ENCODE measurements around the gene GLIPR2. TPM values are rescaled to one million over a fixed set of nuclear protein-coding genes. Genes with fewer than 3 reads are reported as not detected.

Gene GLIPR2
- total and polyA plus RNA-seq, 9 donors: 8.3 to 34.6 (median 16.0) TPM

GRCh38 chr9:36210722-36211121 lies 74.2 kb downstream of the GLIPR2 start:
- 33 to 50% (median 41%) methylated on average over 8 of the region's 8 CpGs for WGBS, 3 donors
- intact Hi-C loops (cut with DNase I): no loop called here
- no peak overlapping the region for H3K27ac ChIP-seq

GRCh38 chr9:36211510-36211909 lies 75.0 kb downstream of the GLIPR2 start:
- Histone ChIP-seq H3K27me3 (no peaks in the 10 kb centered on the region), H3K27ac (no peak overlapping the region), H3K4me1 (ENCODE audit: insufficient read depth) (peaks cover 25% of the 10 kb centered on the region), H3K36me3 (no peaks in the 10 kb centered on the region), H3K4me3 (no peak overlapping the region), H3K9me3 (no peaks in the 10 kb centered on the region)
- TF ChIP-seq EP300 (IDR thresholded peaks at IDR 0.05) (no peak), CTCF (IDR thresholded peaks at IDR 0.05) (no peak), POLR2A (IDR thresholded peaks at IDR 0.05) (no peak)
- 83 to 89% (median 87%) methylated on average over 7 of the region's 7 CpGs for WGBS, 3 donors
- intact Hi-C loops (cut with DNase I): no loop called here
- no peak for DNase-seq

More at GRCh38 chr9:36210722-36211121, 74.2 kb downstream of the GLIPR2 start:
- no peaks in the 10 kb centered on the region for H3K36me3 ChIP-seq
- no peaks in the 10 kb centered on the region for H3K9me3 ChIP-seq
- no peaks in the 10 kb centered on the region for H3K27me3 ChIP-seq
- TF ChIP-seq POLR2A (IDR thresholded peaks at IDR 0.05) (no peak), EP300 (IDR thresholded peaks at IDR 0.05) (no peak), CTCF (IDR thresholded peaks at IDR 0.05) (no peak)
- DNase-seq: no peak
- no peak overlapping the region for H3K4me3 ChIP-seq
- H3K4me1 ChIP-seq (ENCODE audit: insufficient read depth): peaks cover 25% of the 10 kb centered on the region

GRCh38 chr9:36213387-36213786 lies 76.9 kb downstream of the GLIPR2 start:
- H3K27me3 ChIP-seq: no peaks in the 10 kb centered on the region
- DNase-seq: no peak
- H3K27ac ChIP-seq: peak overlapping the region in 1 of 2 donors; percentile 36
- H3K4me1 ChIP-seq (ENCODE audit: insufficient read depth): peaks cover 14% of the 10 kb centered on the region
- TF ChIP-seq POLR2A (IDR thresholded peaks at IDR 0.05) (no peak), EP300 (IDR thresholded peaks at IDR 0.05) (no peak), CTCF (IDR thresholded peaks at IDR 0.05) (no peak)
- H3K4me3 ChIP-seq: no peak overlapping the region
- no peaks in the 10 kb centered on the region for H3K36me3 ChIP-seq
- H3K9me3 ChIP-seq: no peaks in the 10 kb centered on the region
- WGBS, 3 donors: 91 to 94% (median 91%) methylated on average over 4 of the region's 4 CpGs
- intact Hi-C loops (cut with DNase I): no loop called here

Other genes with a start within 250 kb of the GLIPR2 start
- 1 to 10 TPM in 5 of 7 donors, under 1 TPM in 1, not detected in 1; 0.48 to 8.1 (median 3.4) TPM for gene HRCT1, start 230.5 kb upstream of the GLIPR2 start, total RNA-seq
- gene HRCT1, start 230.5 kb upstream of the GLIPR2 start, polyA plus RNA-seq: 1 to 10 TPM in 1 of 2 donors, under 1 TPM in 1; 0.90 to 1.1 TPM
- gene SPAAR, start 227.2 kb upstream of the GLIPR2 start, total RNA-seq: 1 to 10 TPM in 5 of 7 donors, under 1 TPM in 2; 0.33 to 5.4 (median 2.0) TPM
- 1 to 10 TPM; 1.4 to 2.3 TPM for gene SPAAR, start 227.2 kb upstream of the GLIPR2 start, polyA plus RNA-seq
- not detected for gene OR2S2, start 178.6 kb upstream of the GLIPR2 start, total RNA-seq
- not detected for gene OR2S2, start 178.6 kb upstream of the GLIPR2 start, polyA plus RNA-seq
- 10 to 100 TPM; 10.7 to 24.2 (median 16.8) TPM for gene RECK, start 99.8 kb upstream of the GLIPR2 start, total RNA-seq
- 10 to 100 TPM; 11.4 to 19.8 TPM for gene RECK, start 99.8 kb upstream of the GLIPR2 start, polyA plus RNA-seq
- gene CCIN, start 32.7 kb downstream of the GLIPR2 start, total RNA-seq: under 1 TPM in 3 of 7 donors, not detected in 4; 0.15 to 0.28 (median 0.27) TPM
- gene CCIN, start 32.7 kb downstream of the GLIPR2 start, polyA plus RNA-seq: under 1 TPM in 1 of 2 donors, not detected in 1; 0.33 TPM
- gene CLTA, start 54.2 kb downstream of the GLIPR2 start, total RNA-seq: 100 to 1,000 TPM; 170 to 223 (median 202) TPM
- gene CLTA, start 54.2 kb downstream of the GLIPR2 start, polyA plus RNA-seq: 100 to 1,000 TPM; 242 to 243 TPM
- 10 to 100 TPM; 17.1 to 34.1 (median 24.0) TPM for gene GNE, start 121.7 kb downstream of the GLIPR2 start, total RNA-seq
- 10 to 100 TPM; 13.0 to 22.9 TPM for gene GNE, start 121.7 kb downstream of the GLIPR2 start, polyA plus RNA-seq

All from ovary (tissue), 9 donors.